ENCODE data around the gene ALG1L2.
"Not testable (repeated sequence)": the region's sequence is repeated elsewhere in the genome, so short reads cannot be mapped to it uniquely, and the experiment has no call there.

DNA sequence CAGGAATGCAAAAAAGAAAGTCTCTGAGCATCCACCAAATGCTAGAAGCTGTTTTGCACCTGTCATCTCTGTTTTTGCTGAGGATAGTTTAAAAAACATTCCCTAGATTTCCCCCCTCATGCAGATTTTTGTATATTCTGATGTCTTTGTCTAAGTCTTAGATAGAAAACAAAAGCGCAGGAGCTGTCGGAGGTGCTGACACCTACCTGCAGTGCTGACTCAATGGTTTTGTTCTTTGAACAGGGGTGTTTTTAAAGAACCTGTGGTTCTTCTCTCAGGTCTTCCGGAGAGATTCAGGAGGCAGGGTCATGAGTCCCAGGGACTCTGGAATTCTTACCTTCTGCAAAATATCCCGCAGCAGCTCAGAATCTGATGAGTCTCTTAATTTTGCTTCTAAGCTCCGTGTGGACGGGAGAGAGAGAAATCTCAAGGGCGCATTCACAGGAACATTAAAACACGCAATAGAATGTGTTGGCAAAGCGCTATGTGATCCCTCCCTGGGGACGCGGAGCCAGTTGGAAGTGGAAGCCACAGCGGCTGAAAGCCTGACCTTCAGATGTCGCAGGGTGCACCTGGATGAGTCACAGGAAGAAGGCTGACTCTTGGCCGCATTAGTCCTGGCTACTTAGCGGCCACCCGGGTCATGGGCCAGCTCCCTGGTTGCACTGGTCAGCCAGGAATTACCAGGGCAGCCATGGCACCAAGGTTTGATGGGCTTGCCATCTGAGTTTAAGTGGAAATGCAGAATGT, 27.4 kb downstream of the ALG1L2 start:
- TF ChIP-seq, protein P1, sequence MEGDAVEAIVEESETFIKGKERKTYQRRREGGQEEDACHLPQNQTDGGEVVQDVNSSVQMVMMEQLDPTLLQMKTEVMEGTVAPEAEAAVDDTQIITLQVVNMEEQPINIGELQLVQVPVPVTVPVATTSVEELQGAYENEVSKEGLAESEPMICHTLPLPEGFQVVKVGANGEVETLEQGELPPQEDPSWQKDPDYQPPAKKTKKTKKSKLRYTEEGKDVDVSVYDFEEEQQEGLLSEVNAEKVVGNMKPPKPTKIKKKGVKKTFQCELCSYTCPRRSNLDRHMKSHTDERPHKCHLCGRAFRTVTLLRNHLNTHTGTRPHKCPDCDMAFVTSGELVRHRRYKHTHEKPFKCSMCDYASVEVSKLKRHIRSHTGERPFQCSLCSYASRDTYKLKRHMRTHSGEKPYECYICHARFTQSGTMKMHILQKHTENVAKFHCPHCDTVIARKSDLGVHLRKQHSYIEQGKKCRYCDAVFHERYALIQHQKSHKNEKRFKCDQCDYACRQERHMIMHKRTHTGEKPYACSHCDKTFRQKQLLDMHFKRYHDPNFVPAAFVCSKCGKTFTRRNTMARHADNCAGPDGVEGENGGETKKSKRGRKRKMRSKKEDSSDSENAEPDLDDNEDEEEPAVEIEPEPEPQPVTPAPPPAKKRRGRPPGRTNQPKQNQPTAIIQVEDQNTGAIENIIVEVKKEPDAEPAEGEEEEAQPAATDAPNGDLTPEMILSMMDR (tag by site-specific recombination; IDR thresholded peaks at IDR 0.05), result not testable (repeated sequence)
- TF ChIP-seq KLF16 (tag by site-specific recombination; IDR thresholded peaks at IDR 0.05); ZNF423 (tag by site-specific recombination; IDR thresholded peaks at IDR 0.05); PBX3 (CRISPR knock-in tag; IDR thresholded peaks at IDR 0.05): not testable (repeated sequence)
